Measurements from ENCODE around the gene PIM3. TPM values are rescaled to one million over a fixed set of nuclear protein-coding genes. Genes with fewer than 3 reads are reported as not detected.

The PIM3 gene
- 100 to 1,000 TPM in 1 of 2 donors, 10 to 100 TPM in 1; 94.8 to 235 TPM for total RNA-seq

DNA sequence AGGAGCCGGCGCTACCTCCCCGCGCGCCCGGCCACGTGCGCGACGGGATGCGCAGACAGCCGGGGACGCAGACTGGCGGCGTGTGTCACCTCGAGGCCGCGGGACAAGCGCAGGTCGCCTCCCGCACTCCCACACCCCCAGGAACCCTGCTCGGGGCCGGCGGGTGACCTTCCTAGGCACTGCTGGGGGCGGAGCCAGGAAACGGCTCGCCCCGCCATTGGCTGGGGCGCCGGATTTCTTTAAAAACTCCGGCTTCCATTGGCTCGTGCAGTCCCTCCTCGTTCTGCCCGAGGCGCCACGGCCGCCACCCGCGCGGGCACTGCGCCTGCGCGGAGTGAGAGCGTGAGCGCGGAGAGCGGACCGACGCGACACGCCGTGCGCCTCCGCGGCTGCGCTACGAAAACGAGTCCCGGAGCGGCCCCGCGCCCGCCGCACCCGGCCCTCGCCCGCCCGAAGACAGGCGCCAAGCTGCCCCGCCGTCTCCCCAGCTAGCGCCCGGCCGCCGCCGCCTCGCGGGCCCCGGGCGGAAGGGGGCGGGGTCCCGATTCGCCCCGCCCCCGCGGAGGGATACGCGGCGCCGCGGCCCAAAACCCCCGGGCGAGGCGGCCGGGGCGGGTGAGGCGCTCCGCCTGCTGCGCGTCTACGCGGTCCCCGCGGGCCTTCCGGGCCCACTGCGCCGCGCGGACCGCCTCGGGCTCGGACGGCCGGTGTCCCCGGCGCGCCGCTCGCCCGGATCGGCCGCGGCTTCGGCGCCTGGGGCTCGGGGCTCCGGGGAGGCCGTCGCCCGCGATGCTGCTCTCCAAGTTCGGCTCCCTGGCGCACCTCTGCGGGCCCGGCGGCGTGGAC lies at the start of gene PIM3:
PIM3 (plus strand) TSS at position 614 of the 846 bp plus-strand sequence; CDS start at position 790, 176 bp downstream.
- Mint-ChIP-seq H3K9me3 (no peaks in the 10 kb centered on the region), H3K4me3 (peak within 1 kb of the TSS; percentile 87), H3K4me1 (no peaks in the 10 kb centered on the region), H3K27me3 (no peaks in the 10 kb centered on the region), H3K36me3 (ENCODE audit: low read depth) (peaks cover 42% of the 10 kb centered on the region), H3K27ac (peak within 1 kb of the TSS; percentile 88)
- ATAC-seq (replicated peaks), result peak; percentile 74

DNA sequence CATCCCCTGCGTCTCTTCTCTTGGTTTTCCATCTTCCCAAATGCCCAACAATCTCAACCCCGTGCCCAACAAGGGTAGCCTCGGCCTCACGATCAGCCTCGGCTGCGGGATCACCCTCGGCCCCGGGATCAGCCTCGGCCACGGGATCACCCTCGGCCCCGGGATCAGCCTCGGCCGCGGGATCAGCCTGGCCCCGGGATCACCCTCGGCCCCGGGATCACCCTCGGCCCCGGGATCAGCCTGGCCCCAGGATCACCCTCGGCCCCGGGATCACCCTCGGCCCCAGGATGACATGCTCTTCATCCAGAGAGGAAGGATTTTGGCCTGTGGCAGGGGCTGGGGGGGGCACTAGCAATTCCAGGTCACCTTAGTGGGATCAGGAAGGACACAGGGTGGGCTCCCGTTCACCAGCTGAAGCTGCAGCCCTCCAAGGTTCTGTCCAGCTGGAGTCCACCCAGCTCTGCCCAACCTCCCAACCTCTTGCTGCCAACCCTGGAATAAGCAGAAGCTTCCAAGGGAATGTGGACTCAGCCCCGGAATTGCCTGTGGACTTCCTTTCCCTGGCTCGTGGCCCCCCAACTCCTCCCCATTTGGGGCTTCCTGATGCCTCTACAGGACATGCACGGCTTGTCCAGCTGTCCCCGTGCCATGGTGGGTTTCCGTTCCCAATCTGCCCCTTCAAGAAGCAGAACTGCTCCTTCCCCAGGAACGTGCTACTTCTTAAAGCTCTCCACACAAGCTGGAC lies 48.5 kb upstream of the PIM3 start:
- H3K4me1 Mint-ChIP-seq, result no peaks in the 10 kb centered on the region
- no peaks in the 10 kb centered on the region for H3K9me3 Mint-ChIP-seq
- ATAC-seq (replicated peaks), result no peak
- no peak overlapping the region for H3K4me3 Mint-ChIP-seq
- peaks cover 43% of the 10 kb centered on the region for H3K36me3 Mint-ChIP-seq (ENCODE audit: low read depth)
- no peaks in the 10 kb centered on the region for H3K27me3 Mint-ChIP-seq
- no peak overlapping the region for H3K27ac Mint-ChIP-seq

DNA sequence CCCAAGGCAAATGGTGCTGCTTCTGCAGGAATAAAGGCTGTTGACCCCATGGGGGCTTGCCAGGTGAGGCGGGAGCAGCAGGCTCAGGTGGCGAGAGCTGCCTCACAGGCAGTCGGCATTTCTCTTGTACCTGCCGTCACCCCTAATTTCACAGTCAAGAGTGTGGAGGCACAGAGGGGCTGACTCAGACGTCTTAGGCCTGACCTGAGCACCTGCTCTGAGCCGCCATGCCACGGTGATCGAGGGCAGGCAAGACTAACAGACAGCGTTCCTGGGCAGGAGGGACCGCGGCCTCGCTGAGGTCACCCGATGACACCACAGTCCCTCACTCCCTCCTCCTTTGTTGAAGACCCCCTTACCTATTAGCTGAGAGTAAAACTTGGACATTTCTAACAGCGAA lies 47.5 kb upstream of the PIM3 start:
- Mint-ChIP-seq H3K27ac (no peak overlapping the region), H3K4me1 (no peaks in the 10 kb centered on the region), H3K36me3 (ENCODE audit: low read depth) (peaks cover 34% of the 10 kb centered on the region), H3K27me3 (no peaks in the 10 kb centered on the region), H3K9me3 (no peaks in the 10 kb centered on the region), H3K4me3 (no peak overlapping the region)
- no peak for ATAC-seq (replicated peaks)

DNA sequence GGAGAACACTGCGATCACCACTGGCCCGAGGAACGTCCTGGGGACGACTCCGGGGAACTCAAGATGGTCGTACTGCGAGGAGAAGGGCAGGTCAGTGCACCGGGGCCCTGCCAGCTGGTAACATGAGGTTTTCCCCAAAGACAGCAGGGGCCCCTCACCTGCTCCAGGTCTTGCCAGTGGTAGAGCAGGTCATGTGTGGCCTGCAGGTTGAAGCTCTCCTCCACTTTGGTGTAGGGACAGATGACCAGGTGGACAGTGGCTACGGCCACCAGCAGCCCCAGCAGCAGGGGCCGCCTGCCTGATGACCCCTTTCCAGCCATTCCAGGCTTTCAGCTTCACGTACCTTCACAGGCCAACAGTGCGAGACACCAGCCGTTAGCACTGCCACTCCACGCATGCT lies 47.1 kb upstream of the PIM3 start:
- ATAC-seq (replicated peaks), result no peak
- no peaks in the 10 kb centered on the region for H3K9me3 Mint-ChIP-seq
- H3K36me3 Mint-ChIP-seq (ENCODE audit: low read depth), result peaks cover 32% of the 10 kb centered on the region
- no peaks in the 10 kb centered on the region for H3K27me3 Mint-ChIP-seq
- H3K27ac Mint-ChIP-seq, result no peak overlapping the region
- H3K4me1 Mint-ChIP-seq, result no peaks in the 10 kb centered on the region
- no peak overlapping the region for H3K4me3 Mint-ChIP-seq

DNA sequence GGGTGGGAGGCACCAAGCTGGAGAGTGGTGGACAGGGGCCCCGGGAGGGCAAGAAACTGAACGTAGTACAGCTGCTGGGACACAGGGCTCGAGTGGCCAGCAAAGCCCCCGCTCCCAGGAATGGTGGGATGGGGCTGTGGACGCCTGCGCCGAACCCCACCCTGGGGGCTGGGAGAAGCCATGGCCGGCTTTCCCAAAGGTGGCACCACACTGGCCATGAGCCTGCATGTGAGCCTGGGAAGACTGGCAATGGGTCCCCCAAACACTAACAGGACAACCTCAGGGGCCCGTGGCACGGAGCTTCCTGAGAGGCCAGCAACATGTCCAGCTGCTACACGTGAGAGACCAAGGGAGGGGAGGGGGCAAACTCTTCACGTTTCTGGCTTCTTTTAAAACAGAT lies 46.3 kb upstream of the PIM3 start:
- Mint-ChIP-seq H3K36me3 (ENCODE audit: low read depth) (peaks cover 24% of the 10 kb centered on the region), H3K4me1 (no peaks in the 10 kb centered on the region), H3K9me3 (no peaks in the 10 kb centered on the region), H3K27me3 (no peaks in the 10 kb centered on the region), H3K4me3 (no peak overlapping the region), H3K27ac (no peak overlapping the region)
- ATAC-seq (replicated peaks), result no peak

DNA sequence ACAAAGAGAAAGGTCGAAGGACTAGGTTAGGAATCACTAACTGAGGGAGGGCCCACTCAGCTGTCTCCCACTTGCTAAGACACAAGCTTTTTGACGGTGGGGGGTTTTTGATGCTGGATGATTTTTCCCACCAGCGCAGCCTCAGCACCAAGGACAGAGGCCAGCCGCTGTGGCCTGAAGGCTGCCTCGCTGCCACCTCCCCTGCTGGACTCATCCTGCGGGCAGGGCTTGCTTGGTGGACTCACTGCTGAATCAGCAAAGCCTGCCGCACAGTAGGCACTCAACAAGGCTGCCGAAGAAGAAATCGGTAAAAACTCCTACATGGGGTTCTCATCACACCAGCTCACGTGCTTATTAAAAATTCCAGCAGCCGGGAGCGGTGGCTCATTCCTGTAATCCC lies 45.0 kb upstream of the PIM3 start:
- H3K9me3 Mint-ChIP-seq, result no peaks in the 10 kb centered on the region
- no peaks in the 10 kb centered on the region for H3K27me3 Mint-ChIP-seq
- peaks cover 16% of the 10 kb centered on the region for H3K36me3 Mint-ChIP-seq (ENCODE audit: low read depth)
- no peak overlapping the region for H3K27ac Mint-ChIP-seq
- no peak overlapping the region for H3K4me3 Mint-ChIP-seq
- H3K4me1 Mint-ChIP-seq, result peaks cover 5% of the 10 kb centered on the region
- ATAC-seq (replicated peaks), result no peak

DNA sequence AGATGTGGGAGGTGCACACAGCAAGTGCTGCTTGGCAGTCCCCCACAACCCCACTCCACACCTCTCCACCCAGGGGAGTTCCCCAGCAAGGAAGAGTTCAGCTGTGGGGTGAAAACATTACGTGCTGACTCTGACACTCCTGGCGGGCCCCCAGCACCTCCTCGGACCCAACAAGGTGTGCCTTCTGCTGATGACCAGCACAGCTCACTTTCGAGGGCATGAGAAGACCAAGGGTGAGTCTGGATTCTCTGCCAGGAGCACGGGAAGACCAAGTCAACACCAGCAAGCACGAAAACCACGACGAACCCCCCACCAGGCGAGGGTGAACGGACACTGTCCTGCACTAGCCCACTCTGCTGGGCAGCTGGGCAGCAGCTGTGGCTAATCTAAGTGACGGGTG lies 43.7 kb upstream of the PIM3 start:
- Mint-ChIP-seq H3K36me3 (ENCODE audit: low read depth) (peaks cover 16% of the 10 kb centered on the region), H3K9me3 (no peaks in the 10 kb centered on the region), H3K27me3 (no peaks in the 10 kb centered on the region), H3K4me3 (peak overlapping the region; percentile 81), H3K27ac (peak overlapping the region; percentile 79), H3K4me1 (peaks cover 5% of the 10 kb centered on the region)
- no peak for ATAC-seq (replicated peaks)

DNA sequence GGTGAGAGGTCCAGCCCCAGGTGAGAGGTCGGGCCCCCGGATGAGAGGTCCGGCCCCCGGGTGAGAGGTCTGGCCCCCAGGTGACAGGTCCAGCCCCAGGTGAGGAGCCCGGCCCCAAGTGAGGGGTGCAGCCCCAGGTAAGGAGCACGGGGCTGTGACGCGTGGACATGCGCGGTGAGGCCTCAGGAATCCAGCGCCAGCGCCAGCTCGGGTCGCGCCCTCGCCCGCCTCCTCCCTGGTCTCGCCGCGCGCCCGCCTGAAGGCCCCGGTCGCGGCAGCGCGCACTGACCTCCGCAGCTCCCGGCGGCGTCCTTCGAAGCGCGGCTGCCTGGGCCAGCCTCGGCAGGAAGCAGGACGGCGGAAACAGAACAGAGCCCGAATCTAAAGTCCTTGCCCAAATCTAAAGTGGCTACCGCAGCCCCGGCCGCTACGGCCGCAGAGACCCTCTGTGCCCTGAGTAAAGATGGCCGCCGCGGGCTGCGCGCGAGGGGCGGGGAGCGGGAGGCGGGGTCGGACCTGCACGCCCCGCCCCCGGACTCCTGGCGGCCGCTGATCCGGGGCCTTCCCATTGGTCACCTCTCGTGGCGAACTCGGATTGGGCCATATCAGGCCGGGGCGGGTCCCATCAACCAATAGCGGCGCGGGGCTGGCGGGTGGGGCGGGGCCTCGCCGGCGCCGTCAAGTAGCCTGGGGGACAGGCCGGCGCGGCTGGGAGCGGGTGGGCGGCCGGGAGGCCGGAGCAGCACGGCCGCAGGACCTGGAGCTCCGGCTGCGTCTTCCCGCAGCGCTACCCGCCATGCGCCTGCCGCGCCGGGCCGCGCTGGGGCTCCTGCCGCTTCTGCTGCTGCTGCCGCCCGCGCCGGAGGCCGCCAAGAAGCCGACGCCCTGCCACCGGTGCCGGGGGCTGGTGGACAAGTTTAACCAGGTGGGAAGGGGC lies 42.3 kb upstream of the PIM3 start, which contains the start of the genes ALG12 and CRELD2:
ALG12 (minus strand) TSS at position 465 of the 937 bp plus-strand sequence. CDS start 4,673 bp downstream, outside the sequence.
CRELD2 (plus strand) TSS at position 661 of the 937 bp plus-strand sequence; CDS start at position 797, 136 bp downstream.
- Mint-ChIP-seq H3K27me3 (no peaks in the 10 kb centered on the region), H3K36me3 (ENCODE audit: low read depth) (peaks cover 9% of the 10 kb centered on the region), H3K9me3 (no peaks in the 10 kb centered on the region), H3K27ac (peak within 1 kb of the TSS; percentile 79), H3K4me1 (peaks cover 5% of the 10 kb centered on the region), H3K4me3 (peak within 1 kb of the TSS; percentile 81)
- ATAC-seq (replicated peaks), result peak; percentile 98

DNA sequence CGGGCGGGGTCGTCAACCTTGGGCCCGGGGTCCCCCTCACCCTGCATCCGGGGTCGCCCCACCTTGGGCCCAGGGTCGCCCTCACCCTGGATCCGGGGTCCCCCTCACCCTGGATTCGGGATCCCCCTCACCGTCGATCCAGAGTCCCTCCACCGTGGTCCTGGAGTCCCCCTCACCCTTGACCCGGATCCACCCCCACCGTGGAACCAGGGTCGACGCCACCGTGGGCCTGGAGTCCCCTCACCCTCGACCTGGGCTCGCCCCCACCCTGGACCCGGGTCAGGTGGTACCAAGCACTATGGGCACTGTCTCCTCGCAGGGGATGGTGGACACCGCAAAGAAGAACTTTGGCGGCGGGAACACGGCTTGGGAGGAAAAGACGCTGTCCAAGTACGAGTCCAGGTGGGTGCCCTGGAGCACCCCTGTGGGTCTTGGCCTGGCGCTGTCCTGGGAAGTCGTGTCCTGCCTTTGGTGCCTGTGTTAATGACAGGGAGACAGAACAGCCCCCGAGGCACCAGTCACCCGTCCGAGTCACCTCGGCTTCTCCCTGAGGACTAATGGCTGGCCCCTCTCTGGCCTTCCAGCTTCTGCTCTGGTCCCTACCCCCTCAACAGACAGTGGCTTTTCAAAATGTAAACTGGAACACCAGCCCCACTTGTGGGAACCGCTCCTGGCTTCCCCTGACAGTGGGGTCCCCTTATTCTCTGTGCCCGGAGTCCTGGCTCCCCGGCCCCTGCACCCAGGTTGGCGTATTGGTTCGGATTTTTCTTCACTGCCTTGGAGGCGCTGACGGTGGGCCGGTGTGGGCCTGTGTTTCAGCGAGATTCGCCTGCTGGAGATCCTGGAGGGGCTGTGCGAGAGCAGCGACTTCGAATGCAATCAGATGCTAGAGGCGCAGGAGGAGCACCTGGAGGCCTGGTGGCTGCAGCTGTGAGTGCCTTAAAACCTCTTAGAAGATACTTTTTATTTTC lies 41.4 kb upstream of the PIM3 start:
- Mint-ChIP-seq H3K27me3 (no peaks in the 10 kb centered on the region), H3K27ac (peak overlapping the region; percentile 28), H3K9me3 (no peaks in the 10 kb centered on the region)

DNA sequence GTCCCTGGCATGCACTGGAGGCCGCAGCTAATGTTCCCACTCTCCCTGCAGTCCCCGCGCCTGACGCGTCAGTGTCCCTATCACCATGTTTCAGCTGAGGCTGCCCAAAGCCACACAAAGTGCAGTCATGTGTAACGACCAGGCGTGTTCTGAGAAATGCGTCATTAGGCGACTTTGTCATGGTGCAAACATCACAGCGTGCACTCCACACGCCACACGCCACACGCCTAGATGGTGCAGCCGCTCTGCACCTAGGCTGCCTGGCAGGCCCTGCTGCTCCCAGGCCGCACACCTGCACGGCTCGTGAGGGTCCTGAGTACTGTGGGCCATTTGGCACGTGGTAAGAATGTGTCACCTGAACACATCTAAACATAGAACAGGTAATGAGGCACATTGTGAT lies 39.7 kb upstream of the PIM3 start:
- ATAC-seq (replicated peaks), result no peak
- H3K36me3 Mint-ChIP-seq (ENCODE audit: low read depth), result peaks cover 14% of the 10 kb centered on the region
- H3K4me1 Mint-ChIP-seq, result peaks cover 11% of the 10 kb centered on the region
- no peaks in the 10 kb centered on the region for H3K27me3 Mint-ChIP-seq
- no peak overlapping the region for H3K4me3 Mint-ChIP-seq
- no peaks in the 10 kb centered on the region for H3K9me3 Mint-ChIP-seq
- no peak overlapping the region for H3K27ac Mint-ChIP-seq

More for the DNA sequence above, 41.4 kb upstream of the PIM3 start:
- Mint-ChIP-seq H3K4me3 (peak overlapping the region; percentile 57), H3K4me1 (peaks cover 5% of the 10 kb centered on the region), H3K36me3 (ENCODE audit: low read depth) (peaks cover 5% of the 10 kb centered on the region)
- ATAC-seq (replicated peaks), result no peak

DNA sequence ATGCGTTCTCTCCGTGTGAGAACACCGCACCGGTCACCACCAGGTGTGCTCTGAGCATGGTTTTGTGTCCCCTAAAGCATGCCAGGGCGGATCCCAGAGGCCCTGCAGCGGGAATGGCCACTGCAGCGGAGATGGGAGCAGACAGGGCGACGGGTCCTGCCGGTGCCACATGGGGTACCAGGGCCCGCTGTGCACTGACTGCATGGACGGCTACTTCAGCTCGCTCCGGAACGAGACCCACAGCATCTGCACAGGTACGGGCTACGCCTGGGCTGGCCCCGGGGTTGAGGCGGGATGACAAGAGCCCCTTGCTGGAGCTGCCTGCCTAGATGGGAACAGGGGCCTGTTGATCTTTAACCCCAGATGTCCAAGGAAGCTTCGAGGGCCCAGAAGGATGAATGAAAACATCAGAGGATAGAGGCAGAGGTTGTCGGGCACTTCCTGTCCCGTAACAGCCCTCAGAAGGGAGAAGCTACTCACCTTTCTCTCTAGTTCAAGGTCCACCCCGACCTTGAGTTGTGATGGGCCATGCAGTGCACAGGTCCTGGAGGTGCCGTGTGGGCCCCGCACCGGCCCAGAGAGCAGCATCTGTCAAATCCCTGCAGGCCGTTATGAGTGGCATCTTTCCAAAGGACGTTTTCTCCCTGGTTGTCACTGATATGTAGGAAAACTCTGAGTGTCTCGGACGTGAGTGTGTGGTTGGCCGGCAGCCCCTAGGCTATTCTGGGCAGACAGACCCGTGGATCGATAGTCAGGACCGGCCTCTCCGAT lies 38.9 kb upstream of the PIM3 start:
- ATAC-seq (replicated peaks), result no peak
- Mint-ChIP-seq H3K27ac (no peak overlapping the region), H3K4me3 (no peak overlapping the region), H3K4me1 (peaks cover 16% of the 10 kb centered on the region), H3K36me3 (ENCODE audit: low read depth) (peaks cover 14% of the 10 kb centered on the region), H3K9me3 (no peaks in the 10 kb centered on the region), H3K27me3 (no peaks in the 10 kb centered on the region)

DNA sequence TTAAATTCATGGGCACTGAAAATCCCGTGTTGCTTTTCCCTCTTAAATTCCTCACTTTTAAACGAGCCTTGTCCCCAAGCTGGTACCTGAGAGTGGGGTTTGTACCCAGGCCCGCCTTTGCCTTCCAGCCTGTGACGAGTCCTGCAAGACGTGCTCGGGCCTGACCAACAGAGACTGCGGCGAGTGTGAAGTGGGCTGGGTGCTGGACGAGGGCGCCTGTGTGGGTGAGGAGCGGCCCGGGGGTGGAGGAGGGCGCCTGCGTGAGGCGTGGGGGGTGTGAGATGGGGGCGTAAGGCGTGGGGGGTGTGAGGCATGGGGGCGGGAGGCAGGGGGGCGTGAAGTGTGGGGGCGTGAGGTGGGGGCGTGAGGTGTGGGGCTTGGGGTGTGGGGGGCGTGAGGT lies 38.1 kb upstream of the PIM3 start:
- Mint-ChIP-seq H3K9me3 (no peaks in the 10 kb centered on the region), H3K4me3 (no peak overlapping the region), H3K36me3 (ENCODE audit: low read depth) (peaks cover 20% of the 10 kb centered on the region), H3K27me3 (no peaks in the 10 kb centered on the region), H3K27ac (no peak overlapping the region), H3K4me1 (peaks cover 16% of the 10 kb centered on the region)
- no peak for ATAC-seq (replicated peaks)
